ENCODE measurements around the gene ALDH3B1.

Gene ALDH3B1

GRCh38 chr11:68039526-68040086, 29.5 kb downstream of the ALDH3B1 start:
- peak overlapping the region; percentile 76 for H3K4me3 ChIP-seq (ENCODE audit: control insufficient read depth, low read depth, low read length)
- TF ChIP-seq CTCF (conservative IDR thresholded peaks at IDR 0.05; ENCODE audit: control insufficient read depth, insufficient read depth, low read depth, low read length) = no peak

GRCh38 chr11:68040101-68040956, 30.2 kb downstream of the ALDH3B1 start:
- peak overlapping the region; percentile 76 for H3K4me3 ChIP-seq (ENCODE audit: control insufficient read depth, low read depth, low read length)
- no peak for TF ChIP-seq CTCF (conservative IDR thresholded peaks at IDR 0.05; ENCODE audit: control insufficient read depth, insufficient read depth, low read depth, low read length)
- DNase-seq (ENCODE audit: low read depth) = peak; percentile 73

More at GRCh38 chr11:68039526-68040086, 29.5 kb downstream of the ALDH3B1 start:
- DNase-seq (ENCODE audit: low read depth) = no peak

DNA sequence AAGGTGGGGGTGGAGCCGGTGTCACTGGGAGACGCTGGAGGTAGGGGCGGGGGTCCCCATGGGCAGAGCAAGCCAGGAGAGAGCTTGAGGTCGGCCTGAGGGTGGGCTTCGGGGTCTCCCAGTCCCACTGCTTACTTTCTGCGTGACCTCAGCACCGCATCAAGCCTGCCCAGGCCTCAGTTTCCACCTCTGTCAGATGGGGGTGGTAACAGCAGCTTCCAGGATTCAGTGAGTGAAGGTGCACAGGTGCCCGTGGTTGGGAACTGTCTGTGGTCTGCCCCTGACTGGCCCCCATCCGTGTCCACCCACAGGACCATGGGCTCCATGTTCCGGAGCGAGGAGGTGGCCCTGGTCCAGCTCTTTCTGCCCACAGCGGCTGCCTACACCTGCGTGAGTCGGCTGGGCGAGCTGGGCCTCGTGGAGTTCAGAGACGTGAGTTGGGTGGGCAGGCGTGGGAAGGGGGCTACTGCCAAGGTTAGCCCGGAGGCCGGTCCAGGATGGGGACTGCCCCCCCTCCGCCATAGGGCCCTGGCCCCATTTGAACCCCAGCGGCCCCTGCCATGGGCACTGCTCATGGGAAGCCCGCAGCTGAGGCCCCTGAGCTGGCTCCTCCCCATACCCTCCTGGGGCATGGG, 30.9 kb downstream of the ALDH3B1 start:
- TF ChIP-seq CTCF (conservative IDR thresholded peaks at IDR 0.05; ENCODE audit: control insufficient read depth, insufficient read depth, low read depth, low read length) = no peak
- H3K4me3 ChIP-seq (ENCODE audit: control insufficient read depth, low read depth, low read length) = peak overlapping the region; percentile 76
- no peak for DNase-seq (ENCODE audit: low read depth)

GRCh38 chr11:68041617-68042218, 31.6 kb downstream of the ALDH3B1 start:
- no peak for DNase-seq (ENCODE audit: low read depth)
- no peak overlapping the region for H3K4me3 ChIP-seq (ENCODE audit: control insufficient read depth, low read depth, low read length)
- no peak for TF ChIP-seq CTCF (conservative IDR thresholded peaks at IDR 0.05; ENCODE audit: control insufficient read depth, insufficient read depth, low read depth, low read length)

DNA sequence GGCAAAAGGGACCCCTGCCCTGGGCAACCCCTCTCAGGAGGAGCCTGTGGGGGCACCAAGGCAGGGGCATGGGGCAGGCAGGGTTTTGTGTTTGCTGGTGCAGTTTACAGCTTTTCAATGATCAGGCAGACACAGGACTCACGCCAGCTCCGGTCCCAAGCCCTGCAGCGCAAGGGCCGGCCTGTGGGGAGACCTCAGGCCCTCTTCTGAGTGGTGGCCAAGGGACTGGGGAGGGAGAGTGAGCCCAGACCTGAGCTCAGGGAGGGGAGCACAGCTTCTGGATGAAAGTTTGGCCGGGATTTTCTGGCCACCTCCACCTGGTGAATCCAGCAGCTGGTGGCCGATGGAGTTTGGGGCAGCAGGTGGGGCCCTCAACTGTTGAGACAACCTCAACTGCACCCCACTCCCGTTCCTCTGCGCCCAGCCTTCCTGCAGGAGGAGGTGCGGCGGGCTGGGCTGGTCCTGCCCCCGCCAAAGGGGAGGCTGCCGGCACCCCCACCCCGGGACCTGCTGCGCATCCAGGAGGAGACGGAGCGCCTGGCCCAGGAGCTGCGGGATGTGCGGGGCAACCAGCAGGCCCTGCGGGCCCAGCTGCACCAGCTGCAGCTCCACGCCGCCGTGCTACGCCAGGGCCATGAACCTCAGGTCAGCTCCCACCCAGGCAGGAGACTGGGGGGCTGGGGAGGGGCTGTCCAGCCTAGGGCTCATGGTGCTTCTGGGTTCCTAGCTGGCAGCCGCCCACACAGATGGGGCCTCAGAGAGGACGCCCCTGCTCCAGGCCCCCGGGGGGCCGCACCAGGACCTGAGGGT, 32.3 kb downstream of the ALDH3B1 start:
- no peak for TF ChIP-seq CTCF (conservative IDR thresholded peaks at IDR 0.05; ENCODE audit: control insufficient read depth, insufficient read depth, low read depth, low read length)
- H3K4me3 ChIP-seq (ENCODE audit: control insufficient read depth, low read depth, low read length) = no peak overlapping the region
- DNase-seq (ENCODE audit: low read depth) = no peak

DNA sequence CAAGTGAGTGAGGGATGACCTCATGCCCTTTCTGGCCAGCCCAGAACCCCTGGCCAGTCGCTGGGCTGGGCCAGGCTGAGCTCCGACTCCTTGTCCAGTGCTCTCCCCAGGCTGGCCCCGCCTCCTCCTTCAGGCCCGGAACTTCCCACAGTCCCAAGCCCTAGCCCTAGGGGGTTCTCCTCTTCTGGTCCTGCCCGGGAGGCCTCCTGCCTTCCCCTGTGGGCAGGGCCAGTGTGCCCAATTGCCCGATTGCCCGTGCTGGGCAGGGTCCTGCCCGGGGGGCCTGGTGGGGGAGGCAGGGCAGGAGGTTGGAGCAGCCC, 32.9 kb downstream of the ALDH3B1 start:
- TF ChIP-seq CTCF (conservative IDR thresholded peaks at IDR 0.05; ENCODE audit: control insufficient read depth, insufficient read depth, low read depth, low read length) = no peak
- no peak overlapping the region for H3K4me3 ChIP-seq (ENCODE audit: control insufficient read depth, low read depth, low read length)
- DNase-seq (ENCODE audit: low read depth) = no peak

Measured in fibroblast of mammary gland (primary cell).